NOMO-1 (cell line): ENCODE data around the gene GNB1.
"Not testable (repeated sequence)": the region's sequence is repeated elsewhere in the genome, so short reads cannot be mapped to it uniquely, and the experiment has no call there.

Experiments used
- DNase-seq, 2 experiments: peaks; one replicate each; lab custom pipeline; 2025; ENCODE audit not compliant: unreplicated experiment in 2 of 2; lab: John Stamatoyannopoulos, UW

Gene GNB1

GRCh38 chr1:1890506-1891348, at the start of gene GNB1:
TSS of gene GNB1 (minus strand) at chr1:1891087. CDS start at chr1:1825453, 65,634 bp downstream.
- DNase-seq, result peak; percentile 70 to 84

- no peak for DNase-seq
Measured at GRCh38 chr1:1940123-1940425, 49.2 kb upstream of the GNB1 start.

GRCh38 chr1:1939296-1940122, 48.6 kb upstream of the GNB1 start:
- no peak for DNase-seq

- DNase-seq, result no peak
Measured at GRCh38 chr1:1938613-1939295, 47.9 kb upstream of the GNB1 start.

- DNase-seq, result no peak
Measured at GRCh38 chr1:1938276-1938573, 47.3 kb upstream of the GNB1 start.

GRCh38 chr1:1937549-1938275, 46.8 kb upstream of the GNB1 start:
- DNase-seq, result no peak

GRCh38 chr1:1937061-1937460, 46.2 kb upstream of the GNB1 start:
- DNase-seq, result no peak

- not testable (repeated sequence) for DNase-seq
Measured at GRCh38 chr1:1934848-1935247, 44.0 kb upstream of the GNB1 start.

- DNase-seq, result no peak
Measured at GRCh38 chr1:1929639-1930545, 39.0 kb upstream of the GNB1 start.

- DNase-seq, result no peak
Measured at GRCh38 chr1:1929102-1929638, 38.3 kb upstream of the GNB1 start.

- DNase-seq, result no peak
Measured at GRCh38 chr1:1928231-1929101, 37.6 kb upstream of the GNB1 start.

- no peak for DNase-seq
Measured at GRCh38 chr1:1927751-1928150, 36.9 kb upstream of the GNB1 start.

GRCh38 chr1:1926886-1927660, 36.2 kb upstream of the GNB1 start:
- DNase-seq, result no peak

- DNase-seq, result no peak
Measured at GRCh38 chr1:1926346-1926811, 35.5 kb upstream of the GNB1 start.

- no peak for DNase-seq
Measured at GRCh38 chr1:1925437-1926345, 34.8 kb upstream of the GNB1 start.

GRCh38 chr1:1924849-1925248, 34.0 kb upstream of the GNB1 start:
- no peak for DNase-seq

- peak in 1 of 2 experiments; percentile 2 for DNase-seq
Measured at GRCh38 chr1:1924386-1924785, 33.5 kb upstream of the GNB1 start.
